COR-L47 (cell line): Measurements from ENCODE around the gene SLCO1B3.

Source experiments
- DNase-seq: peaks from one replicate; lab custom pipeline; 2025; lab: John Stamatoyannopoulos, UW

The SLCO1B3 gene

GRCh38 chr12:20885552-20885951, 75.0 kb downstream of the SLCO1B3 start:
- DNase-seq: no peak

- DNase-seq: no peak
Measured at GRCh38 chr12:20917269-20917668, 106.8 kb downstream of the SLCO1B3 start.

GRCh38 chr12:20917819-20918218, 107.3 kb downstream of the SLCO1B3 start:
- no peak for DNase-seq

GRCh38 chr12:20931894-20932293, 121.4 kb downstream of the SLCO1B3 start:
- DNase-seq: no peak

GRCh38 chr12:20946732-20947131, 136.2 kb downstream of the SLCO1B3 start:
- no peak for DNase-seq

- DNase-seq: peak; percentile 2
Measured at GRCh38 chr12:20950248-20950647, 139.7 kb downstream of the SLCO1B3 start.

GRCh38 chr12:20963303-20963702, 152.8 kb downstream of the SLCO1B3 start:
- no peak for DNase-seq

GRCh38 chr12:20963762-20964161, 153.3 kb downstream of the SLCO1B3 start:
- DNase-seq: no peak
